Prostate gland (tissue), 2 donors: ENCODE results near the gene ZNF222. TPM values are rescaled to one million over a fixed set of nuclear protein-coding genes. Genes with fewer than 3 reads are reported as not detected.
A peak's percentile ranks its signal among the peaks of the same experiment; 100 is the strongest.

Experiments used
- DNase-seq: peaks from one replicate; pipeline ENCODE4 v3.0.0-alpha.2; 2019; ENCODE audit warnings: low spot score
- H3K27ac ChIP-seq, 2 donors: fragments of 200-600 bp; sonication (generic); 2 replicates each; pipeline ENCODE4 v1.5.1; 2017 to 2019
- H3K27me3 ChIP-seq: fragments of 200-600 bp; sonication (generic); replicated peaks from 2 replicates; pipeline ENCODE4 v1.5.1; 2019; ENCODE audit not compliant: insufficient read depth
- H3K36me3 ChIP-seq, 2 donors: fragments of 200-600 bp; sonication (generic); 1 replicate in 1 of 2; 2 replicates in 1 of 2; pipeline versions ENCODE4 v1.5.1 to v1.8.1; 2017 to 2019
- H3K4me1 ChIP-seq: fragments of 200-600 bp; sonication (generic); replicated peaks from 2 replicates; pipeline ENCODE4 v1.5.1; 2019
- H3K4me3 ChIP-seq, 2 donors: fragments of 200-600 bp; sonication (generic); 2 replicates each; pipeline ENCODE4 v1.5.1; 2017 to 2019
- H3K9me3 ChIP-seq: fragments of 200-600 bp; sonication (generic); 2 replicates; pipeline ENCODE4 v1.5.1; 2017
- POLR2A ChIP-seq: fragments of 450-650 bp; IDR thresholded peaks from one replicate; pipeline ENCODE4 v1.6.1; 2016; ENCODE audit warnings: antibody characterized with exemption, mild to moderate bottlenecking
- POLR2AphosphoS5 ChIP-seq: sonication (generic); formaldehyde crosslinking; IDR thresholded peaks from one replicate; pipeline ENCODE4 v1.6.1; 2017; ENCODE audit warnings: antibody characterized with exemption
- WGBS: methylation state at CpG from one replicate; pipeline ENCODE4 v1.1.5; 2018; 5-methylcytosine and 5-hydroxymethylcytosine counted together
- intact Hi-C: fragments of 100-400 bp; cut with DNase I; formaldehyde crosslinking; loops from one replicate; pipeline ENCODE4 v1.14.2; 2022
- total RNA-seq, 2 donors: library from RNA; depleted of rRNA; stranded (reverse); fragments of >200 nt; gene quantifications; one replicate each; pipeline ENCODE4 v1.1.0, GENCODE V29; 2016
- TF ChIP-seq, protein P1 (sequence below), 4 experiments: fragments of 200-600 bp in 2 of 4; fragments of 450-650 bp in 2 of 4; sonication (generic) in 2 of 4; IDR thresholded peaks; 1 replicate in 3 of 4; 2 replicates in 1 of 4; pipeline ENCODE4 v1.5.1; 2016 to 2019; ENCODE audit warnings: antibody characterized with exemption in 4 of 4, mild to moderate bottlenecking in 2 of 4, moderate library complexity in 2 of 4

ZNF222 gene
- total RNA-seq, 2 donors from 2014 or later, result 3.7 to 6.1 TPM

GRCh38 chr19:44032001-44032610 lies 6.9 kb downstream of the ZNF222 start:
- H3K4me1 ChIP-seq, result no peaks in the 10 kb centered on the region
- 92% methylated on average over 1 of the region's 1 CpG for WGBS
- no peak overlapping the region for H3K27ac ChIP-seq
- DNase-seq, result no peak
- no peaks in the 10 kb centered on the region for H3K27me3 ChIP-seq
- H3K9me3 ChIP-seq, result peaks cover 5% of the 10 kb centered on the region
- intact Hi-C loops, result no loop called here
- H3K36me3 ChIP-seq, result peaks cover 6 to 12% of the 10 kb centered on the region in 2 donors
- H3K4me3 ChIP-seq, result no peak overlapping the region
- TF ChIP-seq, protein P1, sequence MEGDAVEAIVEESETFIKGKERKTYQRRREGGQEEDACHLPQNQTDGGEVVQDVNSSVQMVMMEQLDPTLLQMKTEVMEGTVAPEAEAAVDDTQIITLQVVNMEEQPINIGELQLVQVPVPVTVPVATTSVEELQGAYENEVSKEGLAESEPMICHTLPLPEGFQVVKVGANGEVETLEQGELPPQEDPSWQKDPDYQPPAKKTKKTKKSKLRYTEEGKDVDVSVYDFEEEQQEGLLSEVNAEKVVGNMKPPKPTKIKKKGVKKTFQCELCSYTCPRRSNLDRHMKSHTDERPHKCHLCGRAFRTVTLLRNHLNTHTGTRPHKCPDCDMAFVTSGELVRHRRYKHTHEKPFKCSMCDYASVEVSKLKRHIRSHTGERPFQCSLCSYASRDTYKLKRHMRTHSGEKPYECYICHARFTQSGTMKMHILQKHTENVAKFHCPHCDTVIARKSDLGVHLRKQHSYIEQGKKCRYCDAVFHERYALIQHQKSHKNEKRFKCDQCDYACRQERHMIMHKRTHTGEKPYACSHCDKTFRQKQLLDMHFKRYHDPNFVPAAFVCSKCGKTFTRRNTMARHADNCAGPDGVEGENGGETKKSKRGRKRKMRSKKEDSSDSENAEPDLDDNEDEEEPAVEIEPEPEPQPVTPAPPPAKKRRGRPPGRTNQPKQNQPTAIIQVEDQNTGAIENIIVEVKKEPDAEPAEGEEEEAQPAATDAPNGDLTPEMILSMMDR (IDR thresholded peaks at IDR 0.05), result no peak
- TF ChIP-seq POLR2AphosphoS5 (no peak), POLR2A (no peak)

GRCh38 chr19:44042147-44042546 lies 17.0 kb downstream of the ZNF222 start:
- Histone ChIP-seq H3K4me3 (no peak overlapping the region), H3K36me3 (no peaks in the 10 kb centered on the region), H3K9me3 (no peaks in the 10 kb centered on the region), H3K27me3 (no peaks in the 10 kb centered on the region), H3K27ac (no peak overlapping the region), H3K4me1 (no peaks in the 10 kb centered on the region)
- 80% methylated on average over 2 of the region's 2 CpGs for WGBS
- intact Hi-C loops, result no loop called here
- no peak for TF ChIP-seq POLR2A
- TF ChIP-seq, protein P1 (IDR thresholded peaks at IDR 0.05), result no peak
- no peak for DNase-seq

- peak overlapping the region; percentile 51 to 77 for H3K27ac ChIP-seq
- 23% methylated on average over 21 of the region's 21 CpGs for WGBS
- TF ChIP-seq POLR2A (peak; percentile 13), POLR2AphosphoS5 (no peak)
- intact Hi-C loops, result loop anchor here (2.0 to 5.0 kb wide), 2 partner anchors 60 to 156 kb away; no protein-coding TSS in a partner anchor
- no peak for DNase-seq
- H3K4me1 ChIP-seq, result no peaks in the 10 kb centered on the region
- H3K27me3 ChIP-seq, result no peaks in the 10 kb centered on the region
- H3K9me3 ChIP-seq, result no peaks in the 10 kb centered on the region
- peak overlapping the region; percentile 67 to 82 for H3K4me3 ChIP-seq
- no peaks in the 10 kb centered on the region for H3K36me3 ChIP-seq
Observed at GRCh38 chr19:44050740-44051649, 25.8 kb downstream of the ZNF222 start.

DNA sequence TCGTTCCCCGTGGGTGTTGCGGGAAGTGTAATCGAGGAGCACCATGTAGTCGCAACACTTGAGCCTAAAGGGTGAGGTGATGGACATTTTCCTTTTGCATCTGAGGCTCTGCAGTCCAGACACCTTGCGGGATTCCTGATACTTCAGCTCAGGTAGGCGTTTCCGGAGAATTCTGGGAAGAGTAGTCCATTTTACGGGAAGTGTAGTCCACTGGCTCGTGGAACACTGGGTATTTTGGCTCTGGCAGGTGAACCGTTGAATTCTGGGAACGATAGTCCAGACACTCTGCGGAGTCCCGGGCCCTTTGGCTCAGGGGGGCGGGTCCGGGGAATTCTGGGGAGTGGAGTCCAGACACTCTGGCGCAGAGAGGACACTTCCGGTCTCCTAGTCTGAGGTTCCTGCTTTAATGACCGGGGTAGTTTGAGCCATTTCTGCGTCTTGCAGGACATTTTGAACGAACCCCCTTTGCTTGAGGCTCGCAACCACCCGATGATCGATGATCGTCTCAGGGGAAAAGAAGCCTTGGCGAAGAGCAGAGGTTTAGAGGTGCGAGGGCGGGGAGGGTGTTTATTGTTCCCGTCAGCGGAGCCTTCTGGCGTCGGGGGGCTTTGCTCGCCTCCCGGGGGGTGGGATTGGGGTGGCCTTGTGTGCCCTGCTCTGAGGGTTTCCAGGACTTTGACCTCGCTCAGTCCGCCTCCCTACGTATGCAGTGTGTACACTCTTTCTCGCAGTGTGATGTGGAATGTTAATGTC lies 26.6 kb downstream of the ZNF222 start, which contains the start of gene ZNF223:
ZNF223 (plus strand) TSS at position 387 of the 753 bp plus-strand sequence. CDS start 3,141 bp downstream, outside the sequence.
- Histone ChIP-seq H3K27ac (peak within 1 kb of the TSS; percentile 75 to 77), H3K27me3 (no peaks in the 10 kb centered on the region), H3K4me3 (peak within 1 kb of the TSS; percentile 67 to 82), H3K9me3 (no peaks in the 10 kb centered on the region), H3K36me3 (no peaks in the 10 kb centered on the region), H3K4me1 (no peaks in the 10 kb centered on the region)
- intact Hi-C loops, result loop anchor here (2.0 to 5.0 kb wide), 2 partner anchors 59 to 155 kb away; no protein-coding TSS in a partner anchor
- 1% methylated on average over 38 of the region's 38 CpGs for WGBS
- DNase-seq, result peak; percentile 97
- TF ChIP-seq POLR2A, result no peak
- TF ChIP-seq, protein P1 (IDR thresholded peaks at IDR 0.05), result peak in 1 of 4 experiments; percentile 8
- TF ChIP-seq POLR2AphosphoS5, result peak; percentile 98

DNA sequence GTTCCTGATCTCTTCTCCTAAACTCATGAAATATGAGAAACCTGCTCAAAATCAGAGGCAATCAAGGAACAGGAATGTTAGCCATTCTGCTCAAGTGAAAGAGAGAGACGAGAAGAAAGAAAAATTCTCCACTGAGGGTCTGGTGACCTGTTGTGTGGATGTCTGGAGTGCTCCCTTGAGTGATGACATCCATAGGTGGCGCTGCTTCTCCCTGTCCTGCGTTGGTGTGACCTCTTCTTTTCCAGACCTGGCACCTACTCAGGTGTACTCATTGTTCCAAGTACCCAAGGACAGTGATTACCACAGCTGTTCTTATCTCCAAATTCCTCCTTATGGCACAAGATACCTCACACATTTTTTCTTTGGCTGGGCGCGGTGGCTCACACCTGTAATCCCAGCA lies 30.7 kb downstream of the ZNF222 start:
- no peaks in the 10 kb centered on the region for H3K9me3 ChIP-seq
- WGBS, result 96% methylated on average over 5 of the region's 5 CpGs
- intact Hi-C loops, result no loop called here
- no peak overlapping the region for H3K4me3 ChIP-seq
- no peak overlapping the region for H3K27ac ChIP-seq
- H3K36me3 ChIP-seq, result no peaks in the 10 kb centered on the region
- H3K4me1 ChIP-seq, result no peaks in the 10 kb centered on the region
- DNase-seq, result no peak
- TF ChIP-seq, protein P1 (IDR thresholded peaks at IDR 0.05), result no peak
- no peak for TF ChIP-seq POLR2A
- no peak for TF ChIP-seq POLR2AphosphoS5
- no peaks in the 10 kb centered on the region for H3K27me3 ChIP-seq
